ENCODE results near the gene NFIX. TPM values are rescaled to one million over a fixed set of nuclear protein-coding genes. Genes with fewer than 3 reads are reported as not detected.

NFIX gene
- total and polyA plus RNA-seq, 9 of the 15 experiments (the other 6 are each of a cell fraction or from before 2014, with no cell fraction given), result 0.28 to 26.8 (median 5.4) TPM

- TF ChIP-seq BCLAF1 (IDR thresholded peaks at IDR 0.05; ENCODE audit: borderline replicate concordance in 1 of 2, control insufficient read depth in 1 of 2, low read depth in 2 of 2, low read length in 1 of 2) (peak in 1 of 2 experiments; percentile 39; a peak in 1 of 4 replicates), ZBTB2 (IDR thresholded peaks at IDR 0.05) (peak; percentile 89), ATF4 (CRISPR knock-in tag; IDR thresholded peaks at IDR 0.05) (peak; percentile 24; the same call in 1 of the 2 replicates), CBFA2T3 (IDR thresholded peaks at IDR 0.05) (peak; percentile 99), TEAD2 (tag; IDR thresholded peaks at IDR 0.05) (no peak), ZNF668 (CRISPR knock-in tag; IDR thresholded peaks at IDR 0.05) (no peak), TOE1 (IDR thresholded peaks at IDR 0.05; ENCODE audit: borderline replicate concordance) (peak; percentile 79), TOE1 (CRISPR knock-in tag; IDR thresholded peaks at IDR 0.05; ENCODE audit: borderline replicate concordance, low read depth) (no peak), MAZ (CRISPR knock-in tag; conservative IDR thresholded peaks at IDR 0.05 in 1 of 2, IDR thresholded peaks at IDR 0.05 in 1 of 2) (peak; percentile 85 to 86), ZBTB40 (IDR thresholded peaks at IDR 0.05) (no peak), ZBTB40 (CRISPR knock-in tag; IDR thresholded peaks at IDR 0.05) (no peak)
Observed at GRCh38 chr19:13069415-13070359, 74.4 kb downstream of the NFIX start (continued).
